KMS-11 (cell line): ENCODE data around the gene MCOLN1.

ENCODE experiments used
- H2AFZ ChIP-seq: fragments of 200-600 bp; sonication (generic); 2 replicates; pipeline ENCODE4 v1.6.1; 2016; ENCODE audit warnings: antibody characterized with exemption, mixed run types, low read depth
- H3K27ac ChIP-seq: fragments of 200-600 bp; sonication (generic); 2 replicates; pipeline ENCODE4 v1.6.1; 2016; ENCODE audit warnings: mild to moderate bottlenecking, mixed run types
- H3K27me3 ChIP-seq: fragments of 200-600 bp; sonication (generic); 2 replicates; pipeline ENCODE4 v1.6.1; 2017; ENCODE audit warnings: mild to moderate bottlenecking, low read depth, mixed run types, moderate library complexity; ENCODE audit not compliant: insufficient read depth
- H3K36me3 ChIP-seq: fragments of 200-600 bp; sonication (generic); 2 replicates; pipeline ENCODE4 v1.6.1; 2017; ENCODE audit warnings: mild to moderate bottlenecking, mixed run types; ENCODE audit not compliant: insufficient read depth
- H3K4me1 ChIP-seq: fragments of 200-600 bp; sonication (generic); 2 replicates; pipeline ENCODE4 v1.6.1; 2016; ENCODE audit warnings: mild to moderate bottlenecking, low read depth, mixed run types; ENCODE audit not compliant: poor library complexity, severe bottlenecking
- H3K4me2 ChIP-seq: fragments of 200-600 bp; sonication (generic); 2 replicates; pipeline ENCODE4 v1.7.0; 2016; ENCODE audit warnings: mild to moderate bottlenecking, mixed run types
- H3K4me3 ChIP-seq: fragments of 200-600 bp; sonication (generic); IDR thresholded peaks from 2 replicates; pipeline ENCODE4 v1.6.1; 2017; ENCODE audit warnings: low read depth, low read length, mixed read lengths; ENCODE audit not compliant: insufficient read depth
- H3K79me2 ChIP-seq: fragments of 200-600 bp; sonication (generic); 2 replicates; pipeline ENCODE4 v1.6.1; 2016; ENCODE audit warnings: low read depth, mixed run types; ENCODE audit not compliant: insufficient read depth
- H3K9ac ChIP-seq: fragments of 200-600 bp; sonication (generic); 2 replicates; pipeline ENCODE4 v1.6.1; 2016; ENCODE audit warnings: mild to moderate bottlenecking, mixed run types
- H4K20me1 ChIP-seq: fragments of 200-600 bp; sonication (generic); 2 replicates; pipeline ENCODE4 v1.6.1; 2016; ENCODE audit warnings: mild to moderate bottlenecking, mixed run types; ENCODE audit not compliant: insufficient read depth
- CTCF ChIP-seq: fragments of 200-600 bp; sonication (generic); conservative IDR thresholded peaks from 2 replicates; pipeline ENCODE4 v1.6.1; 2017; ENCODE audit warnings: low read depth, mild to moderate bottlenecking, antibody characterized with exemption, low read length, moderate library complexity, mixed read lengths

Gene MCOLN1

GRCh38 chr19:7477758-7478157 lies 44.7 kb upstream of the MCOLN1 start:
- no peak for TF ChIP-seq CTCF
- Histone ChIP-seq H3K9ac (no peak overlapping the region), H3K27ac (no peak overlapping the region), H3K36me3 (no peaks in the 10 kb centered on the region), H3K4me3 (no peak overlapping the region), H3K27me3 (peaks cover 3% of the 10 kb centered on the region; the same call in 1 of the 2 replicates), H3K79me2 (no peaks in the 10 kb centered on the region), H3K4me1 (no peaks in the 10 kb centered on the region), H2AFZ (no peak overlapping the region), H4K20me1 (no peaks in the 10 kb centered on the region), H3K4me2 (no peak overlapping the region)

GRCh38 chr19:7478173-7478842 lies 44.1 kb upstream of the MCOLN1 start:
- Histone ChIP-seq H3K36me3 (no peaks in the 10 kb centered on the region), H3K9ac (no peak overlapping the region), H3K79me2 (no peaks in the 10 kb centered on the region), H3K4me1 (no peaks in the 10 kb centered on the region), H4K20me1 (no peaks in the 10 kb centered on the region), H3K27ac (no peak overlapping the region), H2AFZ (no peak overlapping the region), H3K4me2 (no peak overlapping the region), H3K4me3 (no peak overlapping the region), H3K27me3 (peaks cover 3% of the 10 kb centered on the region; the same call in 1 of the 2 replicates)
- TF ChIP-seq CTCF = no peak

DNA sequence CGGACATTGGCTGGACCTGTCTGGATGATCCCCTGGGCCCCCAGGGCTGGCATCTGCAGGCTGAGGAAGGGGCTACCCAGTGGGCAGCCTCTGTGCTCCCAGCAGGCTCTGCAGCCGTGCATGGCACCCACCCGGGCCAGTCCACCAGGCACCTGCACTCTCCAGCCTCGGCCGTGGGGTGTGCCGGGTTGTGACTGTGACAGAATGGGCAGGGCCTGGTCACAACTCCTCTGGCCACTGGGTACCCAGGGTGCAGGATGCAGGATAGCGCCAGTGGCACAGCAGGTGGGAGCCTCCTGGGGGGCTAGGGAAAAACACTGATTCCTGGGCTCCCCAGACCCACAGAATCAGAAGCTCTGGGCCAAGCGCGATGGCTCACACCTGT lies 43.6 kb upstream of the MCOLN1 start:
- Histone ChIP-seq H3K4me1 (no peaks in the 10 kb centered on the region), H3K79me2 (no peaks in the 10 kb centered on the region), H3K27me3 (peaks cover 3% of the 10 kb centered on the region; the same call in 1 of the 2 replicates), H3K36me3 (no peaks in the 10 kb centered on the region), H3K4me3 (no peak overlapping the region), H2AFZ (no peak overlapping the region), H3K27ac (no peak overlapping the region), H3K9ac (no peak overlapping the region), H3K4me2 (no peak overlapping the region), H4K20me1 (no peaks in the 10 kb centered on the region)
- no peak for TF ChIP-seq CTCF

DNA sequence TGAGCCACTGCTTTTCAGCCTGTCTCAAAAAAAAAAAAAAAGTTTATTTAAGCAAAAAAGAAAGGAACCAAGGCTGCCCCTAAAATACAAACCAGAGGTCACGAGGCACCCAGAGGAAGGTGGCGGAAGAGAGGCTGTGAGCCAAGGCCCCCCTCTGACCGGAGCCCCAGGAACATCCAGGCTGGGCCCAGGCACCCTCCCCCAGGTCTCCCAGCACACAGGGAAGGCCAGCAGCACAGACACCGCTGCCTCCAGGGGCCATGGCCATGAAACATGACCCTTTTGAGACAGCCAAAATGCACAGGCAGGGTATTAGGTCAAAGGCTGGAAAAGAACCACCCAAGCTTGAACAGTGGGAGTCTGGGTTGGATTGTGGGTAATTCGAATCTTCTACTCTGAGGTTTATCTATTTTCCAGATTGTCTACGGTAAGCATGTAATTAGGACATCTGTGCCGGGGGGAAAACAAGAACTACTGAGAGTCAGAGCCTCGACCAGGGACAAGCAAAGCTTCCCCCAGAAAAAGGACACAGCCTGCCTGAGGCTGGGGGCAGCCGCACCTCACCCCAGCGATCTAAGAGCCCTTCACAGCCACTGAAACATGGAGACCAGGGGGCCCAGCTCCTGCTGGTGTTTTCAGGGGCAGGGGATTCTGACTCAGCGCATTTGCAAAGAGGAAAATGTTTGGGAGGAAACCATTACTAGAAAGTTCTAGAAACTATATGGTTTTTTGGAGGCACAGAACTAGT lies 42.0 kb upstream of the MCOLN1 start:
- H3K27ac ChIP-seq = no peak overlapping the region
- H3K9ac ChIP-seq = no peak overlapping the region

More for the DNA sequence above, 42.0 kb upstream of the MCOLN1 start:
- H3K4me1 ChIP-seq = no peaks in the 10 kb centered on the region
- TF ChIP-seq CTCF = no peak
- no peak overlapping the region for H3K4me3 ChIP-seq
- H2AFZ ChIP-seq = no peak overlapping the region
- no peak overlapping the region for H3K4me2 ChIP-seq
- H3K79me2 ChIP-seq = no peaks in the 10 kb centered on the region
- no peaks in the 10 kb centered on the region for H4K20me1 ChIP-seq
- H3K36me3 ChIP-seq = no peaks in the 10 kb centered on the region
- H3K27me3 ChIP-seq = peaks cover 5% of the 10 kb centered on the region; the same call in 1 of the 2 replicates
